ENCODE results near the gene SLC2A5.
"Not testable (repeated sequence)": the region's sequence is repeated elsewhere in the genome, so short reads cannot be mapped to it uniquely, and the experiment has no call there.

The SLC2A5 gene, protein sequence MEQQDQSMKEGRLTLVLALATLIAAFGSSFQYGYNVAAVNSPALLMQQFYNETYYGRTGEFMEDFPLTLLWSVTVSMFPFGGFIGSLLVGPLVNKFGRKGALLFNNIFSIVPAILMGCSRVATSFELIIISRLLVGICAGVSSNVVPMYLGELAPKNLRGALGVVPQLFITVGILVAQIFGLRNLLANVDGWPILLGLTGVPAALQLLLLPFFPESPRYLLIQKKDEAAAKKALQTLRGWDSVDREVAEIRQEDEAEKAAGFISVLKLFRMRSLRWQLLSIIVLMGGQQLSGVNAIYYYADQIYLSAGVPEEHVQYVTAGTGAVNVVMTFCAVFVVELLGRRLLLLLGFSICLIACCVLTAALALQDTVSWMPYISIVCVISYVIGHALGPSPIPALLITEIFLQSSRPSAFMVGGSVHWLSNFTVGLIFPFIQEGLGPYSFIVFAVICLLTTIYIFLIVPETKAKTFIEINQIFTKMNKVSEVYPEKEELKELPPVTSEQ

DNA sequence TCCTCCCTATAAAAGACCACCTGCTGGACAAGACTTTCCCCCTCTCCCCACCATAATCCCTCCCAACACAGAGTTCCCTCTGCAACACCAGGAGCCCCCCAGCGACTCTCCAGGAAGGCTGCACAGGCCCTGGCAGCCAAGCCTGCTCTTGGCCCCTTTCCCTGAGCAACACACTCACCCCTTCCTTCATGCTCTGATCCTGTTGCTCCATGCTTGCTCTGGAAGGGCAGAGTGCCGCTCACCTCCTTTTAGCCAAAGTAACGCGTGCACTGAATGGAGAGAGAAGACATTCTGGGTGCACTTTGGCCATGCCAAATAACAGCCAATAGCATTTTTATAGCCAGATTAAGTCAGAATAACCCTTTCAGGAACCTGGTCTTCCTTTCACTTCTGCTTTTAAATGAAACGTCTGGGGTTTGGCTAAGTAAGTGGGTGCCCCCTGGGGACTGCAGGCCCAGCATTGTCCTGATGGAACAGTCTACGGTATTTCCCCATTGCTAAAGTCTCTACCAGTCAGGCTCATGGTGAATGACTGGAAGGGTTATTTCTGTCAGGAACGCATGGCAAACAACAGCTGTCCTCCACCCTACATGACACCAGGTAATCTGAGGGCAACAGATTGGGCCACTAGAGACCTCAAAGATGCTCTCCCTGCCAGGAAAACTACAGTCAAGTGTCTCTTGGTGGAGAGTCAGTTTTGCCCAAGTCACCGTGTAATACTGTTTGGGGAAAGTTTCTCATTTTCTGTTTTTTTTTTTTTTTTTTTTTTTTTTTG is at the start of gene SLC2A5:
SLC2A5 (minus strand) TSS at position 310 of the 775 bp plus-strand sequence; CDS start at position 211, 99 bp downstream.
- no peak for DNase-seq (ENCODE audit: low read depth)

DNA sequence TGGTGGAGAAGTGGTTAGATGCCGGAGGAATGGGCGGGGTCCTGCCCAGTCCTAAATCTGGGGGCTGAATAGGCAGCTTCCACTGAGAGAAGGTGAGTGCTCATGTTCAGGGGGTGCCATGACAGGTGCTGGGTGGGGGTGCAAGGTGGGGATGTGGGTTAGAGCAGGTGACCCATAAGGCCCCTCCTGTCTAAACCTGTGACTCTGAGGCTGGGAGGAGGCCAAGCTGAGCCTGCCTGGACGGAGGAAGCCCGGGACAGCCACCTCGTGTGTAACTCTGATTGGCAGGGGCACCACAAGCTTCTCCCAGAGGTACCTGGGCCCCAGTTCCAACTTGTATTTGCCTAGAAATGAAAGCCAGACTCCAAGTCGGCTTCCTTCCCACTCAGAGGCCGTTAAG is 48.8 kb upstream of the SLC2A5 start:
- DNase-seq (ENCODE audit: low read depth): no peak

DNA sequence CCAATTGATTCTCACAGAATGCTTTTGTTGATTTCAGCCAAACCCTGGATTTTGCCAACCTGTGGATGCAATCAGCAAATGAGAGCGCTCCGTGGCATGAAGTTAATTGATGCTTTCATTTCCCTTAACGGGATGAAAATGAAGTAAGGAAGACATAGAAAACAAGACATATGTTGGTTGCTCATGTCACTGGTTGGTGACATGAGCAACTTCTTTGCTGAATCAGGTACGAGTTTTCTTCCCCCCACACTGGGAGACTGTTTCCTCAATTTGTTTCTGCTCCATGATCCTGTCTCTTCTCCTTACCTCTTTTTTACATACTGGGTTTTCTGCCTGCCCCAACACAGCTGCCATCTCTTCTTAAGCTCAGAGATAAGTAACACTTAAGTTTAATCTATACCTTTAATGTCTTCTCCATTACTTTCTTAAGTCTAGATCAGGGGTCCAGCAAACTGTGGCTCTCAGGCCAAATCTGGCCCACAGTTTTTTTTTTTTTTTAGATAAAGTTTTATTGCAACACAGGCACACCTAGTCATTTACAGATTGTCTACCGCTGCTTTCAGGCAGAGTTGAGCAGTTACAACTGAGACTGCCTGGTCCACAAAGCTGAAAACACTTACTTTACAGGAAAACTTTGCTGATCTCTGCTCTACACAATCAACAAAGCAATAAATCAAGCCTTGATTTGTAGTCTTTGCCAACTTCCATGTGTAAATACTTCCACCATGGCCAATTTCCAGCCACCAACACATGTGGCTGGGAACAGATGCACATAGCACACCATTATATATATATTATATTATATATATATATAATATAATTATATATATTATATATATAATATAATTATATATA is 46.1 kb upstream of the SLC2A5 start:
- no peak for DNase-seq (ENCODE audit: low read depth)

DNA sequence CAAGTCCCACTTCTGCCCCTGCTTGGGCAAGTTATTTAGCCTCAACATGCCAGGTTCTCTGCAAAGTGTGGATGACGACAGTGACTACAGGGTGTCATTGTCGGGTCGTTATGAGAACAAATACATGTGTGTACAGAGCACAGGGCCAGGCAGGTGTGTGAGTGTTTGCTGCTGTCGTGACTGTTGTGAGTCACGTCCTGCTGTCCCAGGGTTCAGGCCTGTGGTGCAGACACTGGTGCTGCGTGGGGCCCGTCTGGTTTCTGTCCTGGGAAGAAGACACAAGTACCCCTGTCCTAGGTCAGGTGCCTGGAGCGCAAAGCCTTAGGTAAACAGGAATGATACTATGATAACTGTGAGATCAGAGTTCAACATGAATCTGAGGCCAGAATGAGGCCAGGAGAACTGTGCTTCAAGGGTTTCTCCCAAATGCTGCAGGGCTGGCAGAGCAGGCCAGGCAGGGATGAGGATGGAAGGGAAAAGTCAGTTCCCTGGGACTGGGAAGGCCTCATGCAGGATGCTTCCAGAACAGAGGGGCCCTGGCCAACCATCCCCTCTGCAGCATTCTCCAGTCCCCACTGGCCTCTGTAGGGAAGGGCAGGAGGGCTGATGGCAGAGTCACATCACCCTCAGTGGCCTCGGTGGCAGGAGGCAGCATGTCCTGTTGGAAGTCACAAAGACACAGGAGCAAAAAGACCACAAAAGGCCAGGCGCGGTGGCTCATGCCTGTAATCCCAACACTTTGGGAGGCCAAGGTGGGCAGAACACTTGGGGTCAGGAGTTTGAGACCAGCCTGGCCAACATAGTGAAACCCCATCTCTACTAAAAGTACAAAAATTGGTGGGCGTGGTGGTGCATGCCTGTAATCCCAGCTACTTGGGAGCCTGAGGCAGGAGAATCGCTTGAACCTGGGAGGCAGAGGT is 43.8 kb upstream of the SLC2A5 start:
- no peak for DNase-seq (ENCODE audit: low read depth)

DNA sequence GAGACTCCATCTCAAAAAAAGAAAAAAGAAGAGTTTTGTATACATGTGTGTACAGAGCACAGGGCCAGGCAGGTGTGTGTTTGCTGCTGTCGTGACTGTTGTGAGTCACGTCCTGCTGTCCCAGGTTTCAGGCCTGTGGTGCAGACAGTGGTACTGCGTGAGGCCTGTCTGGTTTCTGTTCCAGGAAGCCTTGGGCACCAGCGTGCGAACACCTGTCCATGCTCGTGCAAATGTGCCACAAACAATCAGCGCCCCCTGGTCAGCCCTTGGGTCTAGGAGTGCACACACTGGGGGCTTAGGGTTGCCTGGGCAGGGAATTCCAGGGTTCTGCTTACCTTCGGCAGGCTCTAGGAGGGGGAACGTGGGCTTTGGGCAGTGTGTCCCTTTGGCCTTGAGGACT is 42.5 kb upstream of the SLC2A5 start:
- no peak for DNase-seq (ENCODE audit: low read depth)

DNA sequence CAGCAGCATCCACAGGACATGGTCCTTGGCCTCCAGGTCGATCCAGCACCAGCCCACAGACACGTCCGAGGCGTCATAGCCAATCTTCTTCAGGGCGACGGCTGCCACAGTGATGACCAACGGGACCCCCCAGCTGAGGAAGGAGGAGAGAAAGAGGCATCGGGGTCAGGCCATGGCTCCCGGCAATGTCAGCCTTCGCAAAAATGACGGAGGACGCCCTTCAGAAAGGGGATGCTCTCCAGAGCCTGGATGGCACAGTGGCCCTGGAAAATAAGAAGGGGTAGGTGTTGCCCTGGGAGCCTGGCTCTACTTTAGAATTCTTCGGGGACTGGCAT is 41.9 kb upstream of the SLC2A5 start:
- DNase-seq (ENCODE audit: low read depth): no peak

DNA sequence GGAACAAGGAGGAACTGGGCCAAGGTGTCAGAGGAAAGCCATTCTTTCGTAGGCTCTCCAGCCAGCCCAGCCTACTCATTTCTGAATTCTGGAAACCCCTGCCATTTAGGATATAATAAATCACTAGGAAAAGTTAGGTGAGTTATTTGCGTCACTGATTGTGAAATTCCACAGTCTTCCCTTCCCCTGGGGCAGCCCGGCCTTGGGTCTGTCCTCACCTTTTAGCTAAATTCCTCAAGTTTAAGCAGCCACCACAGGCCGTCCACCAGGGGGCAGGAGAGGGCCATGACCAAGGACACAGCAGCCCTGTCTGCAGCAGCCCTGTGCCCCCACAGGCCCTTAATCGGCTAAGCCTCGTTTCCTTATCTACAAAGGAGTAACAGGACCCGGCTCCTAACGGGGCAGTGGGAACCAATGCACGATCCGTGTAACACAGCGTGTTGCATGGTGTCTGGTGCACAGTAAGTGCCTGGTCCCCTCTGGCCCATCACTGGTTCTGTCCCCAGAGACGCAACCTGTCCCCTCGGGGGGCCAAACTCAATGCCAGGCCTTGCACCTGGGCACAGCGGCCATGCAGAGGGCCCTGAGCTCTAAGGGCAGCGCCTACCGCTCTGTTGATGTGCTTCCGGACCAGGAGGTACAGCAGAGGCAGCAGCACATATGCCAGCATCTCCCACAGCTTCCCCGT is 41.4 kb upstream of the SLC2A5 start:
- peak; percentile 47 for DNase-seq (ENCODE audit: low read depth)

DNA sequence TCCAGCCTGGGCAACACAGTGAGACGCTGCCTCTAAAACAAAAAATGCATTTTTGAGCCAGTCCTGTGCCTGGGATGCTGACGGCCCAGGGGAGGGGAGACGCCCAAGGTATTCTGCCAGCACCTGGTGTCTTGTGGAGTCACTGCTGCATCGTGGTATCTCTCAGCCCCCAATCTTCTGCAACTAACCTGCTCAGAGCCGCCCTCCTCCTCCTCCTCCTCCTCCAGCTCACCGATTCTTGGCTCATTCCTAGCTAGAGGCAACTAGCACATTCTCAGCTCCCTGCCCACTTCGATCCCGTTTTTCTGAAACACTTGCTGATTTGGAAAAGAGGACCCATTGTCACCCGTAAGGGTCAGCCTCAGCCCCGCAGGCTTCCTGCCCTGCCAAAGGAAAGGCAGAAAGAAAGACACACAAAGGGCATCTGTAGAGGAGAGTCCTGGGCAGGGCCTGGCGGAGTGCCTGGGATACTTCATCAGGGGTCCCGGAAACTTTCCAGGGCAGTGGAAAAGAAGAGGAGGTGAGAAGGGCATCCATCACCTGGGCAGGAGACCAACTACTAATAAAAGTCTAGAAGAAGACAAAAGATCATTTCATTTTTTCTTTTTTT is 38.7 kb upstream of the SLC2A5 start:
- no peak for DNase-seq (ENCODE audit: low read depth)

DNA sequence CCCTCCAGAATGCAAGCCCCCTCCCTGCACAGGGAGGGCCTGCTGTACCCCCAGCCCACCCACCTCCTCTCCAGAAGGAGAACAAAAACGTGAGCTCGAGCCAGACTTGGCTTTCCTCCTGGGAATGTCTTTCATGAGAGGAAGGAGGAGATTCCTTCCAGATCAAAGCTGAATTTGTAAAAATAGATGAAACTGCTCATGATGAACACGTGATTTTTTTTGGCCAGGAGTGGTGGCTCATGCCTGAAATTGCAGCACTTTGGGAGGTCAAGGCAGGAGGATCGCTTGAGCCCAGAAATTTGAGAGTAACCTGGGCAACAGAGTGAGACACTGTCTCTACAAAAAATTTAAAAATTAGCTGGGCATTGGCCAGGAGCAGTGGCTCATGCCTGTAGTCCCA is 37.7 kb upstream of the SLC2A5 start:
- no peak for DNase-seq (ENCODE audit: low read depth)

DNA sequence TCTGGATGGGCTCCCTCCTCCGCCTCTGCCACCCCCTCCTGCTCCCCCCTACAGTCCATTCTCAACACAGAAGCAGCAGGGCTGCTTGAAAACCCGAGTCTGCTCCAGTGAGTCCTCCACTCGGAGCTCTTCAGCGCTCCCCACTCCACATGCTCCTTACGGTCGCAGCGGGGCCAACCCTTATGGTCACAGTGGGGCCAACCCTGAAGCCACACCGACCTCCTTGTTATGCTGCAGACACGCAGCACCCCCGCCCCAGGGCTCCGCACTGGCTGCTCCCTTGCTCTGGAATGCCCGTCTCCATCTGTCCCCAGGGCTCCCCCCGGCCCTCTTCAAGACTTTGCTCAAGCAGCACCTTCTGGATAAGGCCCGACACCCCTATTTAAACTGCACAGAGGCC is 36.9 kb upstream of the SLC2A5 start:
- no peak for DNase-seq (ENCODE audit: low read depth)

DNA sequence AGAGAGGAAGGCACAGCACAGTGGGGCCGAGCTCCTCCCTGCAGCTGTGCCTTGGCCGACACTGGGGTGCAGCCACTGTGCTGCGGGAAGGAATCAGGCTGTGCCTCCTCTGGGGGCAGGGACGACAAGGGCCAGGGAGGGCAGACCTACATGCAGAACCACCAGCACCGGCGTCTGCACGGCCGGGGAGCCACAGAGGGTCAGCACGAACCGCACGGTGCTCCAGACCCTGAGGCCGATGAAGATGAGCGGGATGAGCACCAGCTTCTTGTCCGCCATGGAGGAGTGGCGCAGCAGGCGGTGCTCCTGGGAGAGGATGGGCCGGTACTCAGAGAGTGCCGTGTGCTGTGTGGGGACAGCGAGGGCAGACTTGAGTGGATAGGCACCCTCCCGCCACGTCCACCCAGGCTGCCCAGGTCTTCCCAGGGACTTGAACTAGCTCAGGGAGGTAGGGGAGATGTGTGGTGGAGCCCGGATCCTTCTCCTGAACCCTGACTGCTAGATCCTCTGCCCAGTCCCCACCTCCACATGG is 36.0 kb upstream of the SLC2A5 start:
- no peak for DNase-seq (ENCODE audit: low read depth)

DNA sequence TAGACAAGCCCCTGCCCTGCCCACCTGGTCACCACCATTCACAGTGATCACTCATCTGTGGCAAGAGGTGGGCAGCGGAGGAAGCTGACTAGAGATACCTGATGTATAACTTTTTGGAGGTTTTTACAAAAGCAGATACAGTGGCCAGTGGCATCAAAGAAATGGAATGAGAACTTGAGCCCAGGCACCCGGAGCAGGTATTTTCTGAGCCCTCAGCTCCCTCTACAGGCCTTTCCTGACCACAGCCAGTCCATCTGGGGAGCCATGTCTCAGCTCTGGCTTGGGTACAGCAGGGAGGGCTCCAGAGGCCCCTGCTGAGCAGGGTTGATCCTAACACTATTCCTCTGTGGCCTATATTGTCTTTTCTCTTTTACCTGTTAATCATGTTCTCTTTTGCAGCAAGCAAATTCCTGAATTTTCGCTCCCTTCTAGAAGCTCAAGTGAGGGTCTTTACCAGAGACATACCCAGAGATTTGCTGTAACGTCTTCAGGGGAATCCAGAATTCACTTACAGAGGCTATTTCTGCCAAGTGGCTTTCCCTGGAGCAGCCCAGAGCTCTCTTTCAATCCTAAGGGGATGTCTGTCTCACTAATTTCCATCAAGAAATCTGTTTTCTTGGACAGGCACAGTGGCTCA is 32.2 kb upstream of the SLC2A5 start:
- DNase-seq (ENCODE audit: low read depth): no peak

DNA sequence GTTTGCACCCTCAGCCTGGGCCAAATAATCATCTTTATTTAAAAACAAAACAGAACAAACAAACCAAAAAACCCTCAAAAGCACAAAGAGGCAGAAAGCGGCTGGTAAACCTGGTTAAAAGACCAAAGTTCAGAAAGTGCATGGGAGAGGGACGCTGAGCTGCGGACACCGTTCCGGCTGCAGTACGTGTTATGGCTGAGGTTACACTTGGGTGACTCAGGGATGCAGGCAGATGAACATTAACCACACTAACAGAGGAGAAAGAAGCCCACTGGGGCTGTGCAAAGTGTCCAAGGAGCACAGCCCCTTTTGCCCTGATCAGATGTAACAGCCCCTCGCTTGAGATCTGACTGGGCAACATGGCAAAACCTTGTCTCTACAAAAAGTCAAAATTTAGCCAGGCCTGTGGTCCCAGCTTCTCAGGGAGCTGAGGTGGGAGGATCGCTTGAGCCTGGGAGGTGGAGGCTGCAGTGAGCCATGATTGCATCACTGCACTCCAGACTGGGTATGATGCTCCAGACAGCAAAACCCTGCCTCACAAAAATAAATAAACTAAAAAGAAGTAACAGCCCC is 31.1 kb upstream of the SLC2A5 start:
- no peak for DNase-seq (ENCODE audit: low read depth)

DNA sequence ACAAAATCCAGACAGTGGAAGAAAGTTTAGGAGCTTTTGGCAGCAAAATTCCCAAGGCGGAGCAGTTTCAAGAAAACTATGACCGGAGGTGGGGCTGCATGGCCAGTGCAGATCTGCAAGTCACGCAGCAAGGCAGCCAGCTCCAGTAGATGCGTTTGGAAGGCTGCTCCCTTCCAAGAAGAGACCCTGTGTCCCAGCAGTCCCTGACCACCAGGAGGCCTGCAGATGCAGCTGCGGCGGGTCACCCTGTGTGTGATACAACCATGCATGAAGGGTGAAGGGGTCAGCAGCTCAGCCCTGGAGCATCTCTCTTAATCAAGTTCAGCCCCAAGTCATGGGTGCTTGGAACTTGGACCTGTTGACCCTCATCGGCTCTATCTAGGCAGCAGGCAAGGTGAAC is 30.1 kb upstream of the SLC2A5 start:
- no peak for DNase-seq (ENCODE audit: low read depth)

DNA sequence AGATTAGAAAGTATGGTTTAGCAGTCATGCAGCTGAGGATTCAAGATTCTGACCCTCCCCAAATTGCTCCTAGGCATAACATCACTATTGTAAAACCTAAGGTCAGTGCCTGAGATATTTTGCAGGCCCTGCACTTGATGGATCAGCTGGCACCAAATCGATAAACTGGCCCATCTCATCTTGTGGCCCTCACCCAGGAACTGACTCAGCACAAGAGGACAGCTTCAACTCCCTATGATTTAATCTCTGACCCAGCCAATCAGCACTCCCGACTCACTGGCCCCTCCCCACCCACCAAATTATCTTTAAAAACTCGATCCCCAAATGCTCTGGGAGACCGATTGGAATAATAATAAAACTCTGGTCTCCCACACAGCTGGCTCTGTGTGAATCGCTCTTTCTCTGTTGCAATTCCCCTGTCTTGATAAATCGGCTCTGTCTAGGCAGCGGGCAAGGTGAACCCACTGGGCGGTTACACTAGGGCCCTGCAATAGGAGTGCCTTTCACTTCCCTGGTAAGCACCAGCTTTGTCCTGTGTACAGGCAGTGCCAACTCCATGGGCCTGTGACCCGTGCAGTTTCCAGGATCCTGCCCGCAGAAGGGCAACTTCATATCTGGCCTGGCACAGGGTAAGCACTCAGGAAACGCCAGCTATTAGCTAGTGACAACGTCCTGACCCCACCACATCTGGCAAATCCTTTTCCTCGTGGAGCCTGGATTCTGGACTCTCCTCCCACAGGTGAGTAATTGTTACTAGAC is 28.7 kb upstream of the SLC2A5 start:
- no peak for DNase-seq (ENCODE audit: low read depth)

DNA sequence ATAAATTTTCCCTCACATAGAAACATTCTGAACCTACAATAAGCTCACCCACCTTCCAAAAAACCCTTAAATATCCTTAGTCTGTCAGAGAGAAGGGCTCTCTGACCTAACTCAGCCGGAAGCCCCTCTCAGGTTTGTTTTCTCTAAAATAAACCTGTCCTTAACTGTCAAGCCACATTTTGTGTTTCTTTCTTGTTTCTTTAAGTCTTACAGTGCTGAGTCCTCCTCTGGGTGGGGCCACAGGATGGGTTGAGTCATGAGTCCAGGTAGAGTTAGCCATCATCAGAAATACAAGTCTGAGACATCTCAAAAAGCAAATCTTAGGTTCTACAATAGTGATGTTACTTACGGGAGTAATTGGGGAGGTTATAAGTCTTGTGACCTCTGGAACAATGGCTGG is 26.4 kb upstream of the SLC2A5 start:
- no peak for DNase-seq (ENCODE audit: low read depth)

DNA sequence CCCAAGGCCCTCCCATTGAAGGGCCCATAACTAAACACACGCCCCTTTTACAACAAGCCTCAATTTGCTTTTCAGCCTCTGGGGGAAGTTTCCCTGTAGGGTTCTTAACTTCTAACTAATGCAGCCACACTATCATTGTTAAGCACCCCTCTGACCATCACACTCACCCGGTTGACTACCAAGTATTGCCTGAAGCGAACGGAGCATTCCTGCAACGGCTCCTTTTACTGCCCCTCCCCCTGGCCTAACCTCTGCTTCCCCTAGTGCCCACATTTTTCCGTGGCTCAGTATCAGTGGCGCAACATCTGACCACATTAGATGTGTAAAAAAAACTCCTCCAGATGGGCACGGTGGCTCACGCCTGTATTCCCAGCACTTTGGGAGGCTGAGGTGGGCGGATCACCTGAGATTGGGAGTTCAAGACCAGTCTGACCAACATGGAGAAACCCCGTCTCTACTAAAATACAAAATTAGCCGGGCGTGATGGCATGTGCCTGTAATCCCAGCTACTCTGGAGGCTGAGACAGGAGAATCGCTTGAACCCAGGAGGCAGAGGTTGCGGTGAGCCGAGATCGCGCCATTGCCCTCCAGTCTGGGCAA is 24.7 kb upstream of the SLC2A5 start:
- not testable (repeated sequence) for DNase-seq (ENCODE audit: low read depth)

DNA sequence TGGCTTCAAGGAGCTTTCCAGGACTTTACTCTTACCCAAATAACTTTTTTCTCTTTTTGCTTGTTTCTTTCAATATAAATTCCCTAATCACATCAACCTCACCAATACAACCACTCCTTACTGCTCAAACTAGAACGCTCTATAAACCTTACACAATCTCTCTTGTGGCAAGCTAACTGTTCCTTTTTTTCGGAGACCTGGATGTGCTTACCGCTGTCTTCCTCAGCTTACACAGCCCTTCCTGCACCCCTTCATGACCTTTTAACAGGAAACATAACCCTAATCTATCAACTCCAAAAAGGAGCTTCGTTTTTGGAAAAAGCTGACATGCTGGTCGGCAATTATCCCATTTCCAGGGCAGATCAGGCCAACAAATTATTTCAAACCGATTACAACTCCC is 24.1 kb upstream of the SLC2A5 start:
- DNase-seq (ENCODE audit: low read depth): no peak

All from T-helper 22 cell (primary cell).